ENCODE results near the gene SHMT1.

SHMT1 gene

GRCh38 chr17:18280766-18281371 is 82.5 kb downstream of the SHMT1 start:
- DNase-seq: no peak

- no peak for DNase-seq
Observed at GRCh38 chr17:18280249-18280648, 83.1 kb downstream of the SHMT1 start.

GRCh38 chr17:18278867-18279266 is 84.5 kb downstream of the SHMT1 start:
- DNase-seq: no peak

Data from AML-193 (cell line).